RCC 7860 (cell line): ENCODE measurements around the gene SRSF1.
A peak's percentile ranks its signal among the peaks of the same experiment; 100 is the strongest.
"Not testable (repeated sequence)": the region's sequence is repeated elsewhere in the genome, so short reads cannot be mapped to it uniquely, and the experiment has no call there.

Experiments
- DNase-seq: peaks from one replicate; pipeline ENCODE4 v3.0.0-alpha.2; 2015; ENCODE audit warnings: low spot score
- FAIRE-seq: peaks from 2 replicates; lab custom pipeline; 2012; peaks lifted over from hg19 to GRCh38; lab: Jason Lieb, UNC

The SRSF1 gene

DNA sequence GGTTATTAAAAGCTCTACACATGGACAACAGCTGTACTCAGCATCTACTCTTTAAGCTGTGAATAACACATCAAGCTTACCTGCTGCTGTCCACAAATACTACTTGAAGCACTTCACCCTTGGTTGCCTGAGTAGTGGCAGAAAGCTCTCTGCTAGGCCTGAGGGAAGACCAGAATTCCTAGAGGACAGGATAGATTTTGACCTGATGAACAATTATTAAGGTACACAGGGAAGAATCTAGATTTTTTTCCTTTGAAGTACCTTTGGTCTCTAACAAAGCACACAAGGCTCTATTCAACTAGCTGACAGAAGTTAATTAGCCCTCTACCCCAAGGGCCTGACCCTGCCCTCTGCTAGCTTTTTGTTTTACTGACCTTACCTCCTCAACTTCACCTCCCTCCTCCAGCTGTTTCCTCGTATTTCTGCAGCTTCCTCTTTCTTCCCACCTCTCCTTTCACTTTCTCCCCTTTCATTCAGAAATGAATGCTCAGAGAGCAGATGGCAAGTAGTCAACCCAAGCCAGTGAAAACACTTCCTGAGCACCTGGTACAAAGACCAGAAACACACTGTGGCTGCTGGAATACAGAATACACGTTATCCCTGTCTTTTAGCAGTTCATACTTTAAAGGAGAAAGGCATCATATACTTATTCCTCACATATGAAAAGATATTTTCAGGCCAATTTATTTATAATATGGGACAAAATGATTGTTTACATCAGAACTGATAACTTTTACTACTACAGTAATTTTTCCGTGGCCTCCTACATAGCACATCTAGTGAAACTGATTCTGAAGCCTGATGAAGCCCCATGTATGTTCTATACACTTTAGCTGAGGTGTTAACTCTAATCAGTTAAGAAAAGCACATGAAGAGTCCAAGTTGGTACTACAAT lies 13.3 kb downstream of the SRSF1 start:
- no peak for FAIRE-seq
- no peak for DNase-seq

GRCh38 chr17:57991537-57991936 lies 15.5 kb downstream of the SRSF1 start:
- FAIRE-seq (no peak), DNase-seq (no peak)

GRCh38 chr17:57990037-57990436 lies 17.0 kb downstream of the SRSF1 start:
- DNase-seq (no peak), FAIRE-seq (no peak)

DNA sequence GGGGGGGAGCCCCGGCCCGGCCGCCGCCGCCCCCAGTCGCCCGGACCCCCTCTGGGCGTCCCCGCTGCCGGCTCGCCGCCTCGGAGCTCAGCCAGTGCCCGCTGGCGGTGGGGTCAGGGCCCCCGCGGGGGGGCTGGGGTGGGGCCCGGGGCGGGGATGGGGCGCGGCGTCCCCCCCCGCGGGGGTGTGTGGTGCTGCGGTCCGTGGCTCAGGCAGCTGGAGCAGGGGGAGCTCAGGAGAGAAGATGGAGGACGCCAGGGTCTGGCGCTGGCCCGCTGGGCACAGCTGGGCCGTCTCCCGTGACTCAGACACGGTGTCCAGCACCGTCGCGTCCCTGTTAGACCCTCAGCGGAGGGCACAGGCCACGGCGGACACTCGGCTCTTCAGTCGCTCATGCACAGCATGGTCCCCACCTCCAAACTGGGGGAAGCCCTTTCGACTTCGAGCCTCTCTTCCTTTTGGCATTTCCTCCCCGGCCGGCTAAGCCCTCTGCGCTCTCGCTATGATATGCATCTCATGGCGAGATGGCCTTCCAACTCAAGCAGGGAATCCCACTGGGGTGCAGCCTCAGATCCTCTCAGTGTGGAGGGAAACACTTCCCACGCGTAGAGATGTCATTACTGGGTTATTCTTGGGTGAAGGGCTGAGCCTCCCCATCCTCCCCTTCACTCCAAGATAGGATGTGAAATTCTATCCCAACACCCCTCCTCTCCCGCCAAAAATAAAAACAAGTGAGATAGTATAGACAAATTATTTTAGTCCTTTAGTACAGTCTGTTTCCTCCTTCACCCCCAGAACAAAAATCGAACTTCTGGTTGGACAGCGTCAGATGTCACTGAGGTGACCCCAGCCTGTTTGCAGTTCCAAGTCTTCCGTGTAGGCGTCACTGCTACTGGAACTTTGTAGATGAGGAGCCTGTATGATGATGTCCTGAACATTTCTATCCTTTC lies 18.5 kb downstream of the SRSF1 start:
- FAIRE-seq (no peak), DNase-seq (peak; percentile 60)

DNA sequence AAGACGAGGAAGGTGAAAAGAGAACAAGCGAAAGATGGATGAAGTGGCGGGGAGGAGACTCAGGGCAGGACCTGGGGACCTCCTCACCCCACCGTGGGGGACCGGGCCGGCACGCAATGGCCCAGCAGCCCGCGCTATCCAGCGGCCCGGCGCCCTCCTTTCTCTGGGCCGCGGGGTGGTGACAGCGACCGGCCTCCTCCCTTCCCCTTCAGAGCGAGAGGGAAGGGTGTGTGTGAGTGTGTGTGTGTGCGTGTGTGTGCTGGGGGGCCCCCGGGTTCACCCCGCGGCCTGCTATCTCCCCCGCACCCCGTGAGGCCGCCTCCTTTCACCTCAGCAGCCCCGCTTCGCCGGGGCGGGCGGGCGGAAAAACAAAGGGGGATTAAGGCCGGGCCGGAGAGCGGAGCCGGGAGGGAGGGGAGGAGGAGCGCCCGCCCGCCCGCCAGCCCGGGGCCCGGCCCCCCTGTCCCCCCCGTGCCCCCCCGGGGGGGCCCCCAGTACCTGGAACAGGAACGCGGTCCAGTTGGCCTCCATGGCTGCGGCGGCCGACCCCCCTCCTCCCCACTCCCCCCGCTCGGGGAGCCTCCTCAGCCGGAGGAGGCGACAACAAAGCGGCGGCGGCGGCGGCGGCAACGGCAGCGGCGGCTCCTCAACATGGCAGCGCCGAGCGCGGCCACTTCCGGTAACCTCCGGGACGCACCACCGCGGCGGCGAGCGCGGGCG lies 19.3 kb downstream of the SRSF1 start, which contains the start of gene VEZF1:
TSS of gene VEZF1 (minus strand) at position 674 of the 720 bp plus-strand sequence. CDS start at position 531, 143 bp downstream.
- FAIRE-seq = no peak
- peak; percentile 45 for DNase-seq

- FAIRE-seq = peak; percentile 35
- peak; percentile 69 for DNase-seq
Measured at GRCh38 chr17:57986841-57987580, 20.0 kb downstream of the SRSF1 start.

- peak; percentile 62 for DNase-seq
Measured at GRCh38 chr17:57985675-57985974, 21.4 kb downstream of the SRSF1 start.

DNA sequence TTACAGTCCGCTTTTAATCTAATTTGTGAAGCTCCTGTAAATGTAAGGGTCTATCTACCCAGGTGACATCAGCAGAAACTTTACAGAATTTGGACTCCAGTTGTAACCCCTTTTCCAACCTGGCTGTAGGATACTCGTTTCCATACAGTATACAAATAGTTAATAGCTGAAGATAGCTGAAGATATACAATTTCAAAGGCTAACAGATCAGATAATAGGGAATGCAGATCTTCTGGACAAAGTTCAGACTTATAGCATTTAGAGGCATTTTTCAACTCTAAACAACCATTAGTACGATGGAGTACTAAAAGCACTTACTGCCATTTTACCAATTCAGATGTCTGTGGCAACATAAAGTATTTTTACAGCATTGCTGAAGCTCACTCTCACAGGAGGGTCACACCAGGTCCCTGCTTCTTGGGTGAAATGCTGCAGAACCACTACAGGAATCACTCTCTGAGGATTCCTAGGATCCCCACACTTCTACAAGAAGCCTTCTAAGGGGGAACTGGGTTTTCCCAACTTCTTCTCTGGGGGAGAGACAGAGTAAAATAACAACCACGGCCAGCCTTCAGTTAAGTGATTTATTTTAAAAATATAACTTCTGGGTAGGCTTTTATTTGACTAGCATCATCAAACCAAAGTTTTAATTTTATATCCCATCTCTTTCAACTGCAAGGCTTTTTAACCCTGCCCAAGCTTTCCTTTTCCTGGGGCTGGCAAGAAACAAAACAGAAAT lies 21.9 kb downstream of the SRSF1 start:
- FAIRE-seq (no peak), DNase-seq (no peak)

More at GRCh38 chr17:57985675-57985974, 21.4 kb downstream of the SRSF1 start:
- FAIRE-seq = peak; percentile 89

GRCh38 chr17:57984261-57984890 lies 22.7 kb downstream of the SRSF1 start:
- FAIRE-seq (no peak), DNase-seq (no peak)

DNA sequence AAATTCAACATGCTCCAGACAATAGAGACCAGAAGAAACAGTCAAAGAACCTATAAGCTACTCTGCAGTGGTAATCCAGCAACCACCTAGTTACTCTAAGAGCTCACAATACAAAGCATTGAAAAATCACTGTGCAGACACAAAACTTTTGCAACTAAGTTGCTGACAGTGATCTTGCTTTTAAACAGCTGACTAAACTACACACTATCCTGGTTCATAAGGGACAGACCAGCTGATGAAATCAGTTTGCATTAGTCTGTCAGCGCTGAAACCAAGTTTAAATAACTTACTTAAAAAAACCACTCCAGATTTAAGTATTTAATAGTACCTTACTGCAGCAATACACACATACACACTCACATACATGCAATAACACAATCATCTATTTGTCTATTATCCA lies 23.6 kb downstream of the SRSF1 start:
- DNase-seq (no peak), FAIRE-seq (no peak)

GRCh38 chr17:57982452-57983170 lies 24.4 kb downstream of the SRSF1 start:
- no peak for DNase-seq
- no peak for FAIRE-seq

DNA sequence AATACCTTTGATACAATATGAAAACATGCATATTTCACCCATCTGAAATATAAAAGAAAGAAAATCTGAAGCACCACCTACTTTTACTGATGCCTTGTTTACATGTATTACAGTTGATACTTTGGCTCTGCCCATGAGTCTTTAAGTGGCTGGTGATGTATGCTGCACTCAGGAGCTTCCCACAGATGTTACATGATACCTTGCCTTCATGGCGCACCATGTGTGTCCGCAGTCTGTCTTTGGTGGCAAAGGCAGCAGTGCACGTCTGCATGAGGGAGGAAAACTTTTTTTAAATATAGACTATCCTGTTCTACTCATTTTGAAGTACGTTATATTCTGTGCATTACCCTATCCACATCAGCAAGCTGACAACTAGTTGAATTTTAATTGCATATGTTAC lies 26.5 kb downstream of the SRSF1 start:
- DNase-seq (no peak), FAIRE-seq (no peak)

- no peak for FAIRE-seq
- no peak for DNase-seq
Measured at GRCh38 chr17:57979076-57979475, 28.0 kb downstream of the SRSF1 start.

DNA sequence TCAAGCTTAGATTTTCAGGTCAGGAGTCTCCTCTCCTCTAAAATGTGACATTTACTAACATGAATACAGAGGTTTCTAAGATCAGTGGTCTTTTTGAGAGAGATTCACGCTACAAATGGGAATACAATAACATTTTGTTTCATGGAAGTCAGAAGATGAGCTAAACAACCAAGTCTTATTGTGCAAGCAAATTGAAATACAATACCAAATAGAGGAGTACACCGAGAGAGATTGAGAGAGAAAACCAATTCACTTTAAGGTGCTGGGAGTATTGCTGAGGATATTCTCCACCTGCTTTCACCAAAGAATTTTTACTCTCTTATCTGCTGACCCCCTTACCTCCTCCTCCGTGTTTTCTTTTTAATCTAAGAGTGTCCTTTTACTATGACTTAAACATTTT lies 30.5 kb downstream of the SRSF1 start:
- DNase-seq = no peak
- no peak for FAIRE-seq

DNA sequence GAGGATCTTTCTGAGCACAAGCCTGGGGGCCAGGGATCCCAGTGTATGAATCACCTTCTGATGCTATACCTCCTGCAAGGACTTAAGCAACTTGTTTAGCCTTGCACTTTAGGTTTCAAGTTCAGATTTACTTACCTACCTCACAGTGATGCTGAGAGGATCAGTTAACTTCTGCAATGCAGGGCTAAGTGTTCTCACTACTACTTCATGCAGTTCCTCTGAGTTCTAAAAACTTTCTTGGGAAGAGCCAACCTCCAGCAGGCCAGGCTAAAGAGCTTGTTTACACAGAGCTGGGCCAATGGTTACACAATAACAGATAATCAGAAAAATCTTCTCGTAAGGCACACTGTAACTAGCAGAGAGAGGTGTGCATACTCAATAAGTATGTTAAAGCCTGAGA lies 32.0 kb downstream of the SRSF1 start:
- no peak for DNase-seq
- FAIRE-seq = no peak

GRCh38 chr17:57974053-57974824 lies 32.8 kb downstream of the SRSF1 start:
- not testable (repeated sequence) for DNase-seq, FAIRE-seq

DNA sequence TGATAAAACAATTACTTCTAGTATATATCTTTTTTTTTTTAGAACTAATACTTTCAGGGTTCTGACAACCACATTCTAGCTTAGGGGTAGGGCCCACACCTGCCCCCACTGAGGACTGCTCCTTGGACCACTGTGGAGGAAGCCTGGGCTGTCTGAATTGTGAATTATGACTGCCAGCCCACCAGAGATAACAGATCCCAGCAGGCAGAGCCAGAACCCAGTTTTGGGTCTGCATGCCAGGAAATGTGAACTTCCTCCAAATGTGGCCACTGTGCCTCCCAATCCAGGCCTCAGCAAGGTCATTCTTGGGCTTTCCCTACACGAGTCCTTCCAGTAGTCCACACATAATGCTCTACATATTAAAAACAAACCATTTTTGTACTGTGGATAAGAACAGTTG lies 34.9 kb downstream of the SRSF1 start:
- FAIRE-seq (no peak), DNase-seq (no peak)

GRCh38 chr17:57971572-57971971 lies 35.5 kb downstream of the SRSF1 start:
- FAIRE-seq (no peak), DNase-seq (no peak)
